Lung (tissue), 12 donors: ENCODE results near the gene ADAM12. TPM values are rescaled to one million over a fixed set of nuclear protein-coding genes. Genes with fewer than 3 reads are reported as not detected.

Experiments used
- ATAC-seq: fragments of 200-7000 bp; cut with Tn5 transposase; one replicate; pipeline ENCODE4 v1.9.1; 2020; ENCODE audit warnings: moderate number of reproducible peaks; ENCODE audit not compliant: insufficient read depth, low FRiP score
- DNase-seq, 3 donors: peaks; one replicate each; pipeline ENCODE4 v3.0.0-alpha.2; 2013 to 2017
- H3K27ac ChIP-seq, 2 donors: one replicate each; pipeline ENCODE4 v1.5.1; 2013; ENCODE audit warnings: mild to moderate bottlenecking in 2 of 2, moderate library complexity in 2 of 2, control low read depth in 1 of 2, inconsistent platforms in 1 of 2, low read depth in 1 of 2, low read length in 1 of 2
- H3K27me3 ChIP-seq, 3 donors: one replicate each; pipeline ENCODE4 v1.5.1; 2013; ENCODE audit warnings: low read length in 2 of 3; ENCODE audit not compliant: control insufficient read depth in 3 of 3, insufficient read depth in 3 of 3
- H3K36me3 ChIP-seq, 4 donors: one replicate each; pipeline ENCODE4 v1.5.1; 2013; ENCODE audit warnings: low read length in 4 of 4, mild to moderate bottlenecking in 1 of 4, moderate library complexity in 1 of 4; ENCODE audit not compliant: control insufficient read depth in 4 of 4, insufficient read depth in 4 of 4
- H3K4me1 ChIP-seq, 5 donors: one replicate each; pipeline ENCODE4 v1.5.1; 2013; ENCODE audit warnings: low read length in 5 of 5, mild to moderate bottlenecking in 2 of 5, moderate library complexity in 1 of 5; ENCODE audit not compliant: control insufficient read depth in 5 of 5, insufficient read depth in 5 of 5
- H3K4me3 ChIP-seq: one replicate; pipeline ENCODE4 v1.5.1; 2013; ENCODE audit warnings: mild to moderate bottlenecking, control low read depth, moderate library complexity
- H3K9ac ChIP-seq, 2 donors: one replicate each; pipeline ENCODE4 v1.5.1; 2013; ENCODE audit warnings: low read length in 2 of 2, control low read depth in 1 of 2; ENCODE audit not compliant: insufficient read depth in 1 of 2
- H3K9me3 ChIP-seq, 4 donors: one replicate each; pipeline ENCODE4 v1.5.1; 2013; ENCODE audit warnings: low read length in 3 of 4, mild to moderate bottlenecking in 1 of 4, moderate library complexity in 1 of 4; ENCODE audit not compliant: control insufficient read depth in 4 of 4, insufficient read depth in 3 of 4
- CTCF ChIP-seq: IDR thresholded peaks from 2 replicates; pipeline ENCODE4 v1.5.1; 2012; ENCODE audit warnings: mild to moderate bottlenecking; ENCODE audit errors: control extremely low read depth, extremely low read depth
- WGBS, 2 donors: extraction: QIAGEN DNeasy Blood & Tissue Kit; methylation state at CpG; one replicate each; pipeline ENCODE4 v1.1.7; 2013; 5-methylcytosine and 5-hydroxymethylcytosine counted together
- polyA plus RNA-seq, 2 donors: library from polyadenylated mRNA; stranded (reverse); fragments of 200-250 nt; gene quantifications; one replicate each; pipeline ENCODE4 v1.2.1, GENCODE V29; 2013
- total RNA-seq, 2 donors: library from RNA; depleted of rRNA in 1 of 2; stranded (reverse); fragments of >200 nt in 1 of 2; gene quantifications; one replicate each; pipeline ENCODE4 v1.2.1, GENCODE V29; 2014 to 2021
- donor health status: control.
- donor health status: control.
- donor health status: Bipolar disorder and iron deficiency.
- donor health status: healthy.
- donor health status: DM: yes; HTN: yes; CAD: no.

Gene ADAM12
- total and polyA plus RNA-seq, 4 donors: 0.16 to 5.8 (median 0.85) TPM

- Histone ChIP-seq H3K27me3 (peaks cover 0 to 2% (median 0%) of the 10 kb centered on the region in 3 donors), H3K27ac (no peak overlapping the region), H3K36me3 (no peaks in the 10 kb centered on the region), H3K4me3 (no peak overlapping the region), H3K9ac (no peak overlapping the region), H3K4me1 (no peaks in the 10 kb centered on the region), H3K9me3 (peaks cover 0 to 4% (median 0%) of the 10 kb centered on the region in 4 donors)
- no peak for DNase-seq
- ATAC-seq: no peak
- 85 to 96% methylated on average over 4 of the region's 4 CpGs for WGBS, 2 donors
- no peak for TF ChIP-seq CTCF
Measured at GRCh38 chr10:126429275-126429674, 41.0 kb upstream of the ADAM12 start.

- DNase-seq (no peak), ATAC-seq (no peak)
- H3K27ac ChIP-seq: no peak overlapping the region
- no peak overlapping the region for H3K9ac ChIP-seq
- no peaks in the 10 kb centered on the region for H3K4me1 ChIP-seq
- no peaks in the 10 kb centered on the region for H3K36me3 ChIP-seq
- 35 to 54% methylated on average over 8 of the region's 8 CpGs for WGBS, 2 donors
- H3K9me3 ChIP-seq: peaks cover 0 to 12% (median 2%) of the 10 kb centered on the region in 4 donors
- no peaks in the 10 kb centered on the region for H3K27me3 ChIP-seq
- no peak overlapping the region for H3K4me3 ChIP-seq
- TF ChIP-seq CTCF: no peak
Measured at GRCh38 chr10:126425489-126426065, 37.3 kb upstream of the ADAM12 start.

- DNase-seq (no peak), ATAC-seq (no peak)
- no peak for TF ChIP-seq CTCF
- no peaks in the 10 kb centered on the region for H3K27me3 ChIP-seq
- no peak overlapping the region for H3K27ac ChIP-seq
- peaks cover 0 to 12% (median 2%) of the 10 kb centered on the region in 4 donors for H3K9me3 ChIP-seq
- no peak overlapping the region for H3K4me3 ChIP-seq
- no peak overlapping the region for H3K9ac ChIP-seq
- H3K36me3 ChIP-seq: no peaks in the 10 kb centered on the region
- no peaks in the 10 kb centered on the region for H3K4me1 ChIP-seq
- 86 to 88% methylated on average over 5 of the region's 5 CpGs for WGBS, 2 donors
Measured at GRCh38 chr10:126425032-126425431, 36.8 kb upstream of the ADAM12 start.
